Vagina (tissue), 2 donors: Measurements from ENCODE around the gene EPC2.

Experiments used
- POLR2A ChIP-seq, 2 donors: fragments of 450-650 bp; IDR thresholded peaks; one replicate each; pipeline ENCODE4 v1.6.1; 2017; ENCODE audit warnings: antibody characterized with exemption in 2 of 2, mild to moderate bottlenecking in 2 of 2, moderate library complexity in 2 of 2
- POLR2AphosphoS5 ChIP-seq, 2 donors: sonication (generic); formaldehyde crosslinking; IDR thresholded peaks; one replicate each; pipeline ENCODE4 v1.9.0; 2017; ENCODE audit warnings: antibody characterized with exemption in 2 of 2, mild to moderate bottlenecking in 2 of 2, low read depth in 1 of 2; ENCODE audit not compliant: insufficient read depth in 1 of 2
- TF ChIP-seq, protein P1 (sequence below), 3 experiments: fragments of 450-650 bp in 2 of 3; fragments of 200-600 bp in 1 of 3; sonication (generic) in 1 of 3; IDR thresholded peaks; one replicate each; pipeline ENCODE4 v1.5.1; 2017 to 2019; ENCODE audit warnings: antibody characterized with exemption in 3 of 3, mild to moderate bottlenecking in 2 of 3, moderate library complexity in 2 of 3

GRCh38 chr2:148634749-148635148 lies 9.8 kb upstream of the EPC2 start:
- no peak for TF ChIP-seq POLR2A (IDR thresholded peaks at IDR 0.05)
- TF ChIP-seq, protein P1, sequence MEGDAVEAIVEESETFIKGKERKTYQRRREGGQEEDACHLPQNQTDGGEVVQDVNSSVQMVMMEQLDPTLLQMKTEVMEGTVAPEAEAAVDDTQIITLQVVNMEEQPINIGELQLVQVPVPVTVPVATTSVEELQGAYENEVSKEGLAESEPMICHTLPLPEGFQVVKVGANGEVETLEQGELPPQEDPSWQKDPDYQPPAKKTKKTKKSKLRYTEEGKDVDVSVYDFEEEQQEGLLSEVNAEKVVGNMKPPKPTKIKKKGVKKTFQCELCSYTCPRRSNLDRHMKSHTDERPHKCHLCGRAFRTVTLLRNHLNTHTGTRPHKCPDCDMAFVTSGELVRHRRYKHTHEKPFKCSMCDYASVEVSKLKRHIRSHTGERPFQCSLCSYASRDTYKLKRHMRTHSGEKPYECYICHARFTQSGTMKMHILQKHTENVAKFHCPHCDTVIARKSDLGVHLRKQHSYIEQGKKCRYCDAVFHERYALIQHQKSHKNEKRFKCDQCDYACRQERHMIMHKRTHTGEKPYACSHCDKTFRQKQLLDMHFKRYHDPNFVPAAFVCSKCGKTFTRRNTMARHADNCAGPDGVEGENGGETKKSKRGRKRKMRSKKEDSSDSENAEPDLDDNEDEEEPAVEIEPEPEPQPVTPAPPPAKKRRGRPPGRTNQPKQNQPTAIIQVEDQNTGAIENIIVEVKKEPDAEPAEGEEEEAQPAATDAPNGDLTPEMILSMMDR (IDR thresholded peaks at IDR 0.05), result no peak
- no peak for TF ChIP-seq POLR2AphosphoS5 (IDR thresholded peaks at IDR 0.05; ENCODE audit: insufficient read depth in 1 of 2, low read depth in 1 of 2)
